Endothelial cell of umbilical vein (primary cell): ENCODE data around the gene NOX1. TPM values are rescaled to one million over a fixed set of nuclear protein-coding genes. Genes with fewer than 3 reads are reported as not detected.

Experiments
- BruUV-seq: library from RNA; stranded (reverse); fragments of 400-500 nt; replicated peaks from 2 replicates; lab custom pipeline; 2021; lab: Mats Ljungman, UMichigan
- CTCF ChIA-PET: fragments of 300-600, 350-600 bp; sonication (Branson Sonifier 250); formaldehyde crosslinking; loops from one replicate; lab custom pipeline; 2021; ENCODE audit warnings: antibody characterized with exemption, inconsistent platforms; lab: Charles Lee
- POLR2A ChIA-PET: fragments of 300-600, 350-600 bp; sonication (Branson Sonifier 250); formaldehyde crosslinking; loops from one replicate; lab custom pipeline; 2021; ENCODE audit warnings: antibody characterized with exemption, inconsistent platforms; lab: Charles Lee
- DNase-seq: peaks from one replicate; pipeline ENCODE4 v3.0.0-alpha.2; 2011; ENCODE audit warnings: low read depth, low spot score
- FAIRE-seq: peaks from 2 replicates; lab custom pipeline; 2011; peaks lifted over from hg19 to GRCh38; lab: Jason Lieb, UNC
- H2AFZ ChIP-seq: 2 replicates; pipeline ENCODE4 v1.6.0; 2012; ENCODE audit warnings: low read depth, low read length, control low read depth, inconsistent platforms
- H3K27ac ChIP-seq: 2 replicates; pipeline ENCODE4 v1.5.1; 2011; ENCODE audit warnings: low read depth, mild to moderate bottlenecking, control low read depth, low read length, moderate library complexity; ENCODE audit not compliant: insufficient read depth
- H3K27me3 ChIP-seq, 2 experiments: 2 replicates each; pipeline versions ENCODE4 v1.6.0 to v1.6.1; 2011; ENCODE audit warnings: low read length in 2 of 2, mixed read lengths in 1 of 2; ENCODE audit not compliant: control insufficient read depth in 2 of 2, insufficient read depth in 2 of 2
- H3K36me3 ChIP-seq, 2 experiments: 2 replicates in 1 of 2; 3 replicates in 1 of 2; pipeline ENCODE4 v1.5.1; 2011; ENCODE audit warnings: low read length in 2 of 2, mild to moderate bottlenecking in 1 of 2, moderate library complexity in 1 of 2; ENCODE audit not compliant: control insufficient read depth in 2 of 2, insufficient read depth in 2 of 2; ENCODE audit errors: extremely low read depth in 1 of 2
- H3K4me1 ChIP-seq: 3 replicates; pipeline ENCODE4 v1.5.1; 2011; ENCODE audit warnings: mild to moderate bottlenecking, low read length; ENCODE audit not compliant: control insufficient read depth, insufficient read depth; ENCODE audit errors: extremely low read depth
- H3K4me2 ChIP-seq: 2 replicates; pipeline ENCODE4 v1.6.1; 2011; ENCODE audit warnings: low read length, control low read depth, mixed read lengths; ENCODE audit not compliant: insufficient read depth
- H3K4me3 ChIP-seq, 3 experiments: fragments of 200-600 bp in 1 of 3; sonication (generic), shearing (Covaris generic) in 1 of 3; replicated peaks in 1 of 3; 2 replicates each; pipeline ENCODE4 v1.5.1; 2011 to 2016; ENCODE audit warnings: control low read depth in 3 of 3, low read length in 3 of 3, mild to moderate bottlenecking in 2 of 3, inconsistent platforms in 1 of 3, low read depth in 1 of 3, moderate library complexity in 1 of 3; ENCODE audit not compliant: insufficient read depth in 1 of 3
- H3K79me2 ChIP-seq: 2 replicates; pipeline ENCODE4 v1.6.0; 2012; ENCODE audit warnings: low read length, inconsistent platforms; ENCODE audit not compliant: control insufficient read depth, insufficient read depth
- H3K9ac ChIP-seq: replicated peaks from 2 replicates; pipeline ENCODE3; 2011; ENCODE audit warnings: low read length, control low read depth; ENCODE audit not compliant: insufficient read depth; ENCODE audit errors: extremely low read depth
- H3K9me1 ChIP-seq: replicated peaks from 3 replicates; pipeline ENCODE4 v1.6.0; 2011; ENCODE audit warnings: mild to moderate bottlenecking, low read length; ENCODE audit not compliant: control insufficient read depth, insufficient read depth; ENCODE audit errors: extremely low read depth
- H3K9me3 ChIP-seq: replicated peaks from 2 replicates; pipeline ENCODE4 v1.5.1; 2012; ENCODE audit warnings: low read length, inconsistent platforms; ENCODE audit not compliant: control insufficient read depth, insufficient read depth
- H4K20me1 ChIP-seq: replicated peaks from 2 replicates; pipeline ENCODE3; 2011; ENCODE audit warnings: mild to moderate bottlenecking, low read length; ENCODE audit not compliant: control insufficient read depth, insufficient read depth; ENCODE audit errors: extremely low read depth
- EZH2 ChIP-seq: IDR thresholded peaks from 2 replicates; pipeline ENCODE4 v1.6.1; 2012; ENCODE audit warnings: borderline replicate concordance, low read depth, mild to moderate bottlenecking, moderate library complexity, low read length, inconsistent platforms; ENCODE audit not compliant: severe bottlenecking
- FOS ChIP-seq: IDR thresholded peaks from 2 replicates; pipeline ENCODE4 v1.6.1; 2011; ENCODE audit warnings: mild to moderate bottlenecking, low read length, moderate library complexity, borderline replicate concordance; ENCODE audit not compliant: insufficient read depth
- GATA2 ChIP-seq: IDR thresholded peaks from 2 replicates; pipeline ENCODE4 v1.7.0; 2011; ENCODE audit warnings: low read depth, mild to moderate bottlenecking, moderate library complexity, mixed read lengths, low read length; ENCODE audit not compliant: insufficient read length, insufficient read depth
- JUN ChIP-seq: IDR thresholded peaks from 2 replicates; pipeline ENCODE4 v1.6.1; 2011; ENCODE audit warnings: borderline replicate concordance, low read depth; ENCODE audit not compliant: insufficient read length, insufficient read depth
- MAX ChIP-seq: IDR thresholded peaks from 2 replicates; pipeline ENCODE4 v1.6.1; 2011; ENCODE audit not compliant: insufficient read depth, insufficient read length
- MYC ChIP-seq: IDR thresholded peaks from one replicate; pipeline ENCODE4 v1.6.1; 2011; ENCODE audit warnings: mild to moderate bottlenecking, low read depth, low read length
- POLR2A ChIP-seq: IDR thresholded peaks from 2 replicates; pipeline ENCODE4 v1.6.1; 2012; ENCODE audit warnings: low read depth, mild to moderate bottlenecking, control low read depth, low read length
- POLR2AphosphoS5 ChIP-seq: IDR thresholded peaks from 2 replicates; pipeline ENCODE4 v1.6.1; 2012; ENCODE audit warnings: low read depth, mild to moderate bottlenecking, control low read depth, low read length, moderate library complexity; ENCODE audit not compliant: insufficient read depth
- dilution Hi-C: fragments of 300-500 bp; cut with MboI; formaldehyde crosslinking; loops from one replicate; pipeline ENCODE4 v1.15.0; 2019; ENCODE audit warnings: low sequenced_read_pairs; ENCODE audit not compliant: extremely low pct_ligation_motif_present
- intact Hi-C: fragments of 100-400 bp; cut with micrococcal nuclease; formaldehyde crosslinking; loops from one replicate; pipeline ENCODE4 v1.10.0; 2022
- polyA plus RNA-seq, 4 experiments: library from polyadenylated mRNA; depleted of rRNA in 3 of 4; stranded (reverse) in 3 of 4; unstranded in 1 of 4; fragments of >200 nt; gene quantifications; 2 replicates each; pipeline versions ENCODE4 v1.2.1 to v1.2.3, GENCODE V29; 2011 to 2012; ENCODE audit warnings: missing spikeins in 1 of 4
- total RNA-seq: library from RNA; stranded (reverse); gene quantifications from 2 replicates; pipeline ENCODE4 v1.2.3, GENCODE V29; 2021
- TF ChIP-seq, protein P1 (sequence below), 2 donors: IDR thresholded peaks; 1 replicate in 1 of 2; 2 replicates in 1 of 2; pipeline ENCODE4 v1.5.1; 2011; ENCODE audit warnings: low read length in 2 of 2, mild to moderate bottlenecking in 2 of 2, moderate library complexity in 2 of 2, control low read depth in 1 of 2, inconsistent platforms in 1 of 2, low read depth in 1 of 2; ENCODE audit not compliant: insufficient read depth in 1 of 2; ENCODE audit errors: extremely low read depth in 1 of 2

Gene NOX1
- total and polyA plus RNA-seq, 2 donors (not counting 3 experiments of a cell fraction or from before 2014, with no cell fraction given): not detected

DNA sequence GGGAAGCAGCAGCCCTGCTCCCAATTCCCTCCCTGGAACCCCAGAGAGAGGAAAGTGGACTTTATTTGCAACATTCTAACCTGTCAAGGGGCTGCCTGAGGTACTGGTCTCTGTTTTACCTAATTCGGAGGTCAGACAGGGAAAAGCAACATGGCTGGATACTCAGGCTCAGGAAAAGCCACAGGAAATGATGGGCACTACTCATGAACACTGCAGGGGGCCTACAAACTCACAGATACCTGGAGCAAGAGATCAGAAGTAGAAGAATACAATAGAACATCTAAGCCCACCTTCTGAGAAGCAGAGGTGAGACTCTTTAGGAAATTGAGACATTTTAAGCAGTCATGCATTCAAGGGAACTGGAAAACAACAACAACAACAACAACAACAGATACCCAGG lies 69.4 kb downstream of the NOX1 start:
- BruUV-seq: no TSS peak
- Histone ChIP-seq H3K9me1 (no peaks in the 10 kb centered on the region), H2AFZ (no peak overlapping the region), H3K36me3 (no peaks in the 10 kb centered on the region), H3K9me3 (no peaks in the 10 kb centered on the region), H3K9ac (no peak overlapping the region), H3K79me2 (no peaks in the 10 kb centered on the region), H4K20me1 (no peaks in the 10 kb centered on the region), H3K4me3 (no peak overlapping the region), H3K27ac (no peak overlapping the region), H3K4me1 (no peaks in the 10 kb centered on the region), H3K4me2 (no peak overlapping the region), H3K27me3 (peaks cover 0 to 8% of the 10 kb centered on the region in 2 experiments)
- ChIA-PET POLR2A (no interaction called here), CTCF (no interaction called here)
- TF ChIP-seq JUN (no peak), GATA2 (no peak), POLR2AphosphoS5 (no peak), POLR2A (no peak), MYC (no peak), EZH2 (no peak), FOS (no peak), MAX (no peak)
- TF ChIP-seq, protein P1, sequence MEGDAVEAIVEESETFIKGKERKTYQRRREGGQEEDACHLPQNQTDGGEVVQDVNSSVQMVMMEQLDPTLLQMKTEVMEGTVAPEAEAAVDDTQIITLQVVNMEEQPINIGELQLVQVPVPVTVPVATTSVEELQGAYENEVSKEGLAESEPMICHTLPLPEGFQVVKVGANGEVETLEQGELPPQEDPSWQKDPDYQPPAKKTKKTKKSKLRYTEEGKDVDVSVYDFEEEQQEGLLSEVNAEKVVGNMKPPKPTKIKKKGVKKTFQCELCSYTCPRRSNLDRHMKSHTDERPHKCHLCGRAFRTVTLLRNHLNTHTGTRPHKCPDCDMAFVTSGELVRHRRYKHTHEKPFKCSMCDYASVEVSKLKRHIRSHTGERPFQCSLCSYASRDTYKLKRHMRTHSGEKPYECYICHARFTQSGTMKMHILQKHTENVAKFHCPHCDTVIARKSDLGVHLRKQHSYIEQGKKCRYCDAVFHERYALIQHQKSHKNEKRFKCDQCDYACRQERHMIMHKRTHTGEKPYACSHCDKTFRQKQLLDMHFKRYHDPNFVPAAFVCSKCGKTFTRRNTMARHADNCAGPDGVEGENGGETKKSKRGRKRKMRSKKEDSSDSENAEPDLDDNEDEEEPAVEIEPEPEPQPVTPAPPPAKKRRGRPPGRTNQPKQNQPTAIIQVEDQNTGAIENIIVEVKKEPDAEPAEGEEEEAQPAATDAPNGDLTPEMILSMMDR (IDR thresholded peaks at IDR 0.05; ENCODE audit: extremely low read depth in 1 of 2, insufficient read depth in 1 of 2, low read depth in 1 of 2, low read length in 2 of 2): no peak
- intact Hi-C loops (no loop called here), dilution Hi-C loops (no loop called here)
- no peak for DNase-seq
- no peak for FAIRE-seq
